Activated CD4-positive, alpha-beta T cell treated with anti-CD3 and anti-CD28 coated beads, Interleukin-2, amount 10 ng/mL, durations not matched to agents 24 days and 14 days (primary cell): Measurements from ENCODE around the gene ARHGEF28. TPM values are rescaled to one million over a fixed set of nuclear protein-coding genes. Genes with fewer than 3 reads are reported as not detected.

Experiments
- DNase-seq: peaks from one replicate; pipeline ENCODE4 v3.0.0; 2022
- H3K27ac Mint-ChIP-seq: one replicate; pipeline ENCODE4 v1.8.0; 2022; ENCODE audit warnings: mild to moderate bottlenecking, mixed read lengths
- H3K27me3 Mint-ChIP-seq: one replicate; pipeline ENCODE4 v1.8.0; 2022; ENCODE audit warnings: mixed read lengths
- H3K36me3 Mint-ChIP-seq: one replicate; pipeline ENCODE4 v1.8.0; 2022; ENCODE audit warnings: low read depth, mild to moderate bottlenecking, mixed read lengths
- H3K4me1 Mint-ChIP-seq: one replicate; pipeline ENCODE4 v1.8.0; 2021; ENCODE audit warnings: mixed read lengths
- H3K4me3 Mint-ChIP-seq: one replicate; pipeline ENCODE4 v1.8.0; 2022; ENCODE audit warnings: mild to moderate bottlenecking, moderate library complexity, mixed read lengths
- H3K9me3 Mint-ChIP-seq: one replicate; pipeline ENCODE4 v1.8.0; 2021; ENCODE audit warnings: mixed read lengths
- intact Hi-C: fragments of 100-400 bp; cut with micrococcal nuclease; formaldehyde crosslinking; loops from one replicate; pipeline ENCODE4 v1.15.1; 2023
- total RNA-seq: library from RNA; stranded (reverse); gene quantifications from 2 replicates; pipeline ENCODE4 v1.2.3, GENCODE V29; 2022

Gene ARHGEF28
- total RNA-seq, 1 donor from 2014 or later: 0.14 TPM

DNA sequence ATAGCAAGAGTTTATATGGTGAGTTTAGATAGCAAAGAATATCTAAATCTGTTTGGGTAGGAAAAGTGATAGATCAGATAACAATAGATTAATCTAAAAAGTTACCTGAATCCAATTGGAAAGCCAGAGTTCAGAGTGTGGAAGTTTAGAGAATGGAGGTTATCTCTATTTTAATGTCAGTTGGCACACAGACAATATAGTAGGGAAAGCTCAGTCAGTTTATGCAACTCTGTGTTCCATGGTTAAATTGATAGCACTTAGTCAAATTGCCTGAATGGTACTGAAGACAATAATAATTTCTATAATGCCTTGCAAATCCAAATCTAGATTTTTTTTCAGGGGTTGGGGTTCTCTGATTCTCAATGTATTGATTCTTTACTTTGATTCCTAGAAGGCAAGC, 77.0 kb downstream of the ARHGEF28 start:
- DNase-seq: no peak
- Mint-ChIP-seq H3K4me1 (no peaks in the 10 kb centered on the region), H3K27me3 (peaks cover 9% of the 10 kb centered on the region), H3K27ac (no peak overlapping the region), H3K9me3 (no peaks in the 10 kb centered on the region), H3K36me3 (no peaks in the 10 kb centered on the region), H3K4me3 (no peak overlapping the region)
- intact Hi-C loops: no loop called here

DNA sequence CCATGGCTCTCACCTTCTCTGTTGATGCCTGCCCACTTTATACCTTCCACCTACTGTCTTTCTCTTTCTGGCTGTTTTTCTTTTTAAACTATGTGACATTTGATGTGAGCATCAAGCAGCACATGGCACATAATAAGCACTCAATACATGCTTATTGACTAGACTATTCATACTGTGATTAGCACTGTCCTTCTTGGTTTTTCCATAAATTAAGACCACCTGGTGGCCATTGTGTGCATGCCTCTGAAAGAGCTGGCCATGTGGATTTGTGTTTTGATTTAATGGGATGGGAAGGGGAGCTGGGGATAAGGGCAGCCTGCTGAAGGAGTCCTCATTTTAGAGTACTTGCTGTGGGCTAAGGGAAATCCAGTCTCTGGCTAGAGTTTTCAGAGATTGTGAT, 79.4 kb downstream of the ARHGEF28 start:
- DNase-seq: no peak
- peaks cover 3% of the 10 kb centered on the region for H3K27me3 Mint-ChIP-seq
- H3K9me3 Mint-ChIP-seq: no peaks in the 10 kb centered on the region
- no peak overlapping the region for H3K4me3 Mint-ChIP-seq
- intact Hi-C loops: no loop called here
- H3K27ac Mint-ChIP-seq: no peak overlapping the region
- H3K36me3 Mint-ChIP-seq: no peaks in the 10 kb centered on the region
- H3K4me1 Mint-ChIP-seq: no peaks in the 10 kb centered on the region

DNA sequence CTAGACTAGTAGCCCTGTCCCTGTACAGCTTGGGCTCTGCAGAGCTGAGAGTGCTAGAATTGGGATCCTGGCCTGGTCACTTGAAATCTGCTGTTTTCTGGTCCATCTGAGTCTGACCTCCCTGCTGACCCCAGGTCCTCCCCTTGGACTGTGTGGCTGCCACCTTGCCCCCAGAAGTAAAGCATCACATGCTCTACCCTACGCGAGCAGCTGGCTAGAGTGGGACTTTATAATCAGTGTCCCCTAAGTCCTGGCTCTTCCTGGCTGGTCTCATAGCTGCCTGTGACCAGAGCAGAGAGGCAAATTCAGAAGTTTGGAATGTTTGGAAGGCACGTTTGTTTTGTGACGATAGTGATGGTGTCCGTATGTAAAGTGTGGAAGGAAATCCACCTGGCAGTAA, 81.0 kb downstream of the ARHGEF28 start:
- H3K4me1 Mint-ChIP-seq: no peaks in the 10 kb centered on the region
- peaks cover 3% of the 10 kb centered on the region for H3K27me3 Mint-ChIP-seq
- no peak overlapping the region for H3K4me3 Mint-ChIP-seq
- H3K36me3 Mint-ChIP-seq: no peaks in the 10 kb centered on the region
- intact Hi-C loops: no loop called here
- DNase-seq: no peak
- no peaks in the 10 kb centered on the region for H3K9me3 Mint-ChIP-seq
- H3K27ac Mint-ChIP-seq: no peak overlapping the region

DNA sequence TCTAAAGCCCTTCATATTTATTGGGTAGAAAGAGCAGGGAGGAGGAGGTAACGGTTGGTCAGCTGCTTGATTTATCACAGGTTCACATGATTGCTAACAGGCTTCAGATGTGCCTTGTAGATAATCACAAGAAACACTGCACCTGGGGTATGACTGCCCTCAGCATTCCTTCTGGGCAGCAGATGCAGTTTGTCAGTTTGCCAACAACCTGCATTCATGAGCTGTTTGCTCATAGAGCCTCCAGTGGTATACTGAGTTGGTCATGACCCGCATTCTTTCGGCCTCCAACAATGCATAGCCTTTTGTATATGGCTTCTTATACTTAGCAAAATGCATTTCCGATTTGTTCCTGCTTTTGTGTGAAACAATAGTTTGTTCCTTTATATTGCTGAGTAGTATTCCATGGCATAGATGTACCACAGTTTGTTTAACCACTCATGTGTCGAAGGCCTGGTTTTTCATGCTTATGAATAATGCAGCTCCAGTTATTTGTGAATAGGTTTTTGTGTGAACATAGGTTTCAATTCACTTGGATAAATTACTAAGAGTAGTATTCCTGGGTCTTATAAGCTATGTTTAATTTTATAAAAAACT, 83.6 kb downstream of the ARHGEF28 start:
- Mint-ChIP-seq H3K36me3 (no peaks in the 10 kb centered on the region), H3K4me1 (no peaks in the 10 kb centered on the region), H3K27me3 (peaks cover 5% of the 10 kb centered on the region), H3K9me3 (no peaks in the 10 kb centered on the region), H3K4me3 (no peak overlapping the region), H3K27ac (no peak overlapping the region)
- DNase-seq: no peak
- intact Hi-C loops: no loop called here

DNA sequence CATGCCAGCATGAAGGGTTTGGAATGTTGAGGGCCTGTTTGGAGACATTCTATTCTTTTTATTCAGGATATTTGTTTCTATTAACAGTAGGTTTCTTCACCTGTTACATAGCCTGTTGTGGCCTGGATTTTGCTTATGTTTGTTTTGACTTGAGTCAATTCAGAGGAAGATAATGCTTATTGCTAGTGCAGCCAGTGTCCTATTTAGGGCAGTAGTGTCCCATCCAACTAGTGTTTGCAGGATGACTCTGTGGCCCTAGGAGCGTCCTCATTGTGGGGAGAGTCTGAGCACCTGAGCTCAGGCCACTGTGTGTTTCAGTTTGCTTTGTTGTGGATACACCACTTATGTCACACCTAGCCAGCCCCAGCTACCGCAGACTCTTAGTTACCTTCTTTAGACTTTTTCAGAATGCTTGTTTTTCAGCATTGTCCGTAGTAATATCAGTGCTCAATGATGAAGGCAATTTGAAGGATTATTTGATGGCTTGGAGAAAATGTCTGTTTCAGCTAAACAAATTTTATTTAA, 90.3 kb downstream of the ARHGEF28 start:
- Mint-ChIP-seq H3K4me3 (no peak overlapping the region), H3K9me3 (no peaks in the 10 kb centered on the region), H3K4me1 (no peaks in the 10 kb centered on the region)

DNA sequence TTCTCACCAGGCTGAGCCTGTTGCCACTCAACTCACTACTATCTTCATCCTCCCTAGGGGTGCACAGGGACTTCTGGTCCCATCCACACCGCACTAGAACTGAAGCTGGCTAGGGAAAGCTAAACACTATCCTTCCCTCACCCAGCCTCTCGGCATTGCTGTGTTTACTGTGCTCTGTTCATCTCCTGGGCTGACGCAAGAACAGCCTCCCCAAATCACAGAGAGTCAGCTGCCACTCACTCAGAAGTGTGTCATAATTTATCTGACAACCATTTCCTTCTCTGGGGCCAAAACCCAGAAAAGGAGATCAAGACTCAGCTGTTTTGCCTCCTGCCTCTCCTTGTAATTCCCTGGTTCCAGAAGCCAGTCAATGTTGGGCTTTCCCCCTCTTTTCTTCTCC, 92.8 kb downstream of the ARHGEF28 start:
- Mint-ChIP-seq H3K4me3 (no peak overlapping the region), H3K27me3 (peaks cover 7% of the 10 kb centered on the region), H3K4me1 (no peaks in the 10 kb centered on the region), H3K27ac (no peak overlapping the region), H3K9me3 (no peaks in the 10 kb centered on the region), H3K36me3 (no peaks in the 10 kb centered on the region)
- intact Hi-C loops: no loop called here
- no peak for DNase-seq

More for the DNA sequence above, 90.3 kb downstream of the ARHGEF28 start:
- intact Hi-C loops: no loop called here
- Mint-ChIP-seq H3K27me3 (peaks cover 8% of the 10 kb centered on the region), H3K27ac (no peak overlapping the region), H3K36me3 (no peaks in the 10 kb centered on the region)
- DNase-seq: no peak

DNA sequence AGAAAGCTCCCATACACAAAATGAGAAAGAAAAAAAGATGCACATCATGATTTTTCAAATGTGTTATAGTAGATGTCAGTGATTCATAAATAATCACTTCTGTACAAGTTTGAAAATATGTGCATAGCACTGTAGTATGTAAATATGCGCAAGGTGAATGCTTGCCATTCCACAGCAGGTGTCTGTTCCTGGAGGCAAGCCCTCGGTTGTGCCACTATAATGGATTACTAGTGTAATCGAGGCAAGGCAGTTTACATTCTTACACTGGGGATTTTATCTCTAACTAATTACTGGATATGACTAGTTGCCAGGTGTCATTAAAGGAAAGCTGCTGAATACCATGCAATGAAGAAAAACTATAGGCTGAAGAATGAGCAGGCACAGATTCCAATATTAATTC, 93.6 kb downstream of the ARHGEF28 start:
- H3K4me1 Mint-ChIP-seq: no peaks in the 10 kb centered on the region
- no peak overlapping the region for H3K27ac Mint-ChIP-seq
- H3K27me3 Mint-ChIP-seq: peaks cover 7% of the 10 kb centered on the region
- intact Hi-C loops: no loop called here
- no peak overlapping the region for H3K4me3 Mint-ChIP-seq
- no peaks in the 10 kb centered on the region for H3K36me3 Mint-ChIP-seq
- H3K9me3 Mint-ChIP-seq: no peaks in the 10 kb centered on the region
- no peak for DNase-seq

DNA sequence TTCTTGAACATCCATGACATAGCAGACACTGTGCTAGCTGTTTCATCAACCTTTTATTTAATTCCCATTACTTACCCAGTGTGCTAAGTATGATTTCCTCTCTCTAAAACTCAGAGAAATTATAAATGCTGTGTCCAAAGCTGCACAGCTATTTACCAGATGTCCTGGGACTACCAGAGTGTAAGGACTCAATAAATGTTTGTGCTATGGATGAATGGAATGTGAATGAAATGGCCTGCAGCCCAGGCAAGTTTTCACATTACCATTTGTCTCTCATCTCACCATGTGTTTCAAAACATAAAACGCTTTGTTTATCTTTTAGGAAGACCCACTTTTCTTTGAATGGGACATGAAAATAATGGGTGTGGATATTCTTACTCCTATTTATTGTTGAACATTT, 96.2 kb downstream of the ARHGEF28 start:
- H3K27me3 Mint-ChIP-seq: peaks cover 5% of the 10 kb centered on the region
- no peaks in the 10 kb centered on the region for H3K36me3 Mint-ChIP-seq
- no peak overlapping the region for H3K4me3 Mint-ChIP-seq
- intact Hi-C loops: no loop called here
- H3K27ac Mint-ChIP-seq: no peak overlapping the region
- H3K9me3 Mint-ChIP-seq: no peaks in the 10 kb centered on the region
- no peak for DNase-seq
- no peaks in the 10 kb centered on the region for H3K4me1 Mint-ChIP-seq

DNA sequence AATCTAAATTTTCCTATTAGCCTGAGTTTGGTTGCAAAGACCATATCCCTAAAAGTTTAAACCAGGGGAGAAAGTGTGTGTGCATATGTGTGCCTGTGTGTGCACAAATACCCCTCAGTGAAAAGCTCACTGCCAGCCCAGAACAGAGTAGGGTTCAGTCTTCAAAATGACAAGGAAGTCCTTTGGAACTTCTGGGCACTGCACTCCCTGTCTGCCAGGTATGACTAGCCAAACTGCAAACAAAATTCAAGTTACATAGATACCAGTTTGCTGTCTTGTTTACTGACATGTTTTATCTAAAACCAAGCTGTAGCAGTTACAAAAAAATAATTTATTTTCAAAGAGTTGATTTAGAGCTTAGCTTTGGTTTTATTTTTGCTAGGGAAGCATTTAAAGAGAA, 100.1 kb downstream of the ARHGEF28 start:
- H3K9me3 Mint-ChIP-seq: no peaks in the 10 kb centered on the region
- DNase-seq: no peak
- intact Hi-C loops: no loop called here
- peaks cover 10% of the 10 kb centered on the region for H3K27me3 Mint-ChIP-seq
- no peak overlapping the region for H3K27ac Mint-ChIP-seq
- H3K4me1 Mint-ChIP-seq: no peaks in the 10 kb centered on the region
- H3K4me3 Mint-ChIP-seq: no peak overlapping the region
- no peaks in the 10 kb centered on the region for H3K36me3 Mint-ChIP-seq

DNA sequence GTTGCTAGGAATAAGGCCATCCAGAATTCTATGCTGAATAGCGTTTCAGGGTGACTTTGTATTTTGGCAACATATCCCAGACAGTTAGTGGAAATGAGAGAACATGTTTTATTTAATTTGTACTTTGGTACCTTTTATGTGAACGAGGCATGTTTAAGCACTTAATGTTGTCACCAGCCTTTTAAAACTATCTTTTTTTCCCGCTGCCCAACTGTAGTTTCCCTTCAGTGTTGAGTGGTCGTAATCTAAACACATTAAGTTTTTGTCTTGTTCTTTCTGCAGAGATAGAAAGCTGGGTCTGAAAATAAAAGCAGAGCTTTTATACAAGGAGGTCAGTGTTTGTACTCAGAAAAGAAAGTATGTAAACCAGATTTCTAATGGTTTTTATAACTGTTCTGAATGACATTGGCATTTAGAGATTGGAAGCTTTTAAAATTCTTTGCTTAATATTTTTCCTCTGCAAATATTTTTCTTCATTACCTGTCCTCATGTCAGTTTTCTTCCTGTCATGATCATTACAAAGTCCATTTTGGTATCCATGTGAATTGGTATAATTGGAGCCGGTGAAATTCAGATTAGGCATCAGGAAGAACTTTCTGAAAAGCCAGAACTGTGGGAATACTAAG, 100.7 kb downstream of the ARHGEF28 start:
- no peak overlapping the region for H3K4me3 Mint-ChIP-seq
- no peaks in the 10 kb centered on the region for H3K9me3 Mint-ChIP-seq
- H3K27ac Mint-ChIP-seq: no peak overlapping the region
- no peak for DNase-seq
- intact Hi-C loops: no loop called here
- H3K27me3 Mint-ChIP-seq: peaks cover 11% of the 10 kb centered on the region
- H3K4me1 Mint-ChIP-seq: no peaks in the 10 kb centered on the region
- H3K36me3 Mint-ChIP-seq: no peaks in the 10 kb centered on the region

DNA sequence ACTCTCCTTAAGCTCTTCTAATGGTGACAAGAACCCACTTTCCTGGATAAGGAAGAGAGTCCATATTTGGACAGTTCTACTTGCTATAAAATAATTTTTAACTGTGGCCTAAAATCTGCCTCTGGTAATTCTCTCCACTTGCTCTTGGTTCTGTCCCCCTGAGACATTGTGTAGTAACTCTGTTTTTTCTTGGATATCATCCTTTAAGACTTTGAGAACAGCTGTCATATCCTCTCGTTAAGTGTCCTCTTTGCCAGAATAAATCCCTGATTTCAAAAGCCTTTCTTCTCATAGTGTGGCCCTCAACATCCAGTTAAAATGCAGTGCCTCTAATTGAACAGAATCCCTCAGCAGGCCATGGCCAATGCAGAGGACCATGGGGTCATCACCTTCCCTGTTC, 101.5 kb downstream of the ARHGEF28 start:
- H3K4me1 Mint-ChIP-seq: no peaks in the 10 kb centered on the region
- intact Hi-C loops: no loop called here
- DNase-seq: no peak
- no peaks in the 10 kb centered on the region for H3K9me3 Mint-ChIP-seq
- H3K27ac Mint-ChIP-seq: no peak overlapping the region
- H3K27me3 Mint-ChIP-seq: peaks cover 11% of the 10 kb centered on the region
- H3K4me3 Mint-ChIP-seq: no peak overlapping the region
- H3K36me3 Mint-ChIP-seq: no peaks in the 10 kb centered on the region

DNA sequence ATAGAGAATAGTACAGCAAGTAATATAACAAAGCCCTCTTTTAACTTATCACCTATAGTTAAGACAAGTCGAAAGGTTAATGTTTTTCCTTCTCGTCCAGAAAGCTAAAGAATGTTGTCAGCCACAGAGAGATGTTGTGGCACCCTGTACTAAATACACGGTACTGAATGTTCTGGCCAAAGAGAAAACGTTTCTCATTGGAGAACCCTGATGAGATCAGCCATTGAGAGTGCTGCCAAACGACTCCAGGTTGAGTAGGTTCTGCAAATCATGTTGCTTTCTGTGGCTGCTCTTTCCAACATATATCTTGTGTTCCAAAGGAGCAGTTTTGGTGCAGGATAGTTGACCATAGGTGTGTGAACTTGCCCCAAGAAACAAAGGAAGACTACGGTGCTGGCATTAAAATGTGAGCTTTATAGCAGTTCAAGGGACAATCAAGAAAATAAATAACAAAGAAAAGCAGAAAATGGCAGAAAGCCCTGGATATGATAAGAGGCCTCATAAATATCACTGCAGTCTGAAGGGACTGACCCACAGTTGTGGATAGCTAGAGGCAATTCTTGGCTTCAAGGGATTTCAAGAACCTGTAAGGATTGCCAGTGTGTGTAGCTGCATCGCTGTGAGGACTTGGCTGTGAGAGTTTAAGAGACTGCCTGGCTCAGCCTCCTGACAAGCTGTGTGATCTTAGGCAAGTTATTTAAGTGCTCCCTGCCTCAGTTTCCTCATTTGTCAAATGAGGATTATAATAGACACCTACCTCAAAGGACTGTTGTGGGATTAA, 102.7 kb downstream of the ARHGEF28 start:
- intact Hi-C loops: no loop called here
- Mint-ChIP-seq H3K4me3 (no peak overlapping the region), H3K27me3 (peaks cover 11% of the 10 kb centered on the region), H3K27ac (no peak overlapping the region), H3K36me3 (no peaks in the 10 kb centered on the region), H3K9me3 (no peaks in the 10 kb centered on the region), H3K4me1 (no peaks in the 10 kb centered on the region)
- no peak for DNase-seq

DNA sequence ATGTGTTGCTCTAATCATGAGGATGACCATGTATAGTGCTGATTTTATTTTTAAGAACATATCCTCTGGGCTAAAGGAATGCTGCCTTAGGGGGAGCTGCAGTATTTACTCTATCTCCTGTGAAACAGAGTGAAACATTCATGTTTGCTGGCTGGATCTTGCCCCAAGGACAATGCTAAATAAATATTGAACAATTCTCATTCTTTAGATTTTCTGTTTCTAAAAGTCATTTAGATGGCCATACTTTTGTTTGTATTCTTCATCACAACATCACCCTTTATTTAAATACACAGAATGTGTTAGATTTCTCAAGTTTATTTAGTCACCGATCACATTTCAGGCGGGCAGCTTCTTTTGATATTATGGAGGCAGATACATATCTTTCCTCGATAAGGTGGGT, 103.3 kb downstream of the ARHGEF28 start:
- no peak overlapping the region for H3K27ac Mint-ChIP-seq
- H3K4me1 Mint-ChIP-seq: no peaks in the 10 kb centered on the region
- no peaks in the 10 kb centered on the region for H3K9me3 Mint-ChIP-seq
- DNase-seq: no peak
- intact Hi-C loops: no loop called here
- H3K4me3 Mint-ChIP-seq: no peak overlapping the region
- peaks cover 10% of the 10 kb centered on the region for H3K27me3 Mint-ChIP-seq
- H3K36me3 Mint-ChIP-seq: no peaks in the 10 kb centered on the region

DNA sequence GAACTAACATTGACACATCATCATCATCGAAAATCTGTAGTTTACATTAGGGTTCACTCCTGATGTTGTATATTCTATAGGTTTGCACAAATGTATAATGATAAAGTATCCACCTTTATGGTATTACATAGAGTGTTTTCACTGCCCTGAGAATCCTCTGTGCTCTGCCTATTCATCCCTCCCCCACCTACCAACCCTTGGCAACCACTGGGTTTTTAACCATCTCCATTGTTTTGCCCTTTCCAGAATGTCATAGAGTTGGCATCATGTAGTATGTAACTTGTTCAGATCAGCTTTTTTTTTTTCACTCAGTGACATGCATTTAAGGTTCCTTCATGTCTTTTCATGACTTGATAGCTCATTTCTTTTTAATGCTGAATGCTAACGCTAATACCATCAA, 106.0 kb downstream of the ARHGEF28 start:
- H3K36me3 Mint-ChIP-seq: no peaks in the 10 kb centered on the region
- H3K27me3 Mint-ChIP-seq: peaks cover 8% of the 10 kb centered on the region
- intact Hi-C loops: no loop called here
- no peak overlapping the region for H3K27ac Mint-ChIP-seq
- no peak overlapping the region for H3K4me3 Mint-ChIP-seq
- no peaks in the 10 kb centered on the region for H3K9me3 Mint-ChIP-seq
- no peak for DNase-seq
- no peaks in the 10 kb centered on the region for H3K4me1 Mint-ChIP-seq
